UCSD-AML1 (cell line): ENCODE results near the gene ACTR8.

Experiments used
- DNase-seq: peaks from one replicate; lab custom pipeline; 2025; ENCODE audit not compliant: unreplicated experiment; lab: John Stamatoyannopoulos, UW

Gene ACTR8

GRCh38 chr3:53836084-53836872, 45.7 kb downstream of the ACTR8 start:
- DNase-seq = no peak

- DNase-seq = no peak
These were observed 46.7 kb downstream of the ACTR8 start for GRCh38 chr3:53835257-53835656.

GRCh38 chr3:53834429-53835095, 47.4 kb downstream of the ACTR8 start:
- no peak for DNase-seq

GRCh38 chr3:53833700-53834099, 48.3 kb downstream of the ACTR8 start:
- no peak for DNase-seq

- DNase-seq = no peak
These were observed 48.8 kb downstream of the ACTR8 start for GRCh38 chr3:53833053-53833645.

- no peak for DNase-seq
These were observed 51.0 kb downstream of the ACTR8 start for GRCh38 chr3:53830944-53831343.

- DNase-seq = no peak
These were observed 52.3 kb downstream of the ACTR8 start for GRCh38 chr3:53829605-53830004.

- no peak for DNase-seq
These were observed 53.4 kb downstream of the ACTR8 start for GRCh38 chr3:53828581-53828980.

GRCh38 chr3:53826048-53826447, 55.9 kb downstream of the ACTR8 start:
- DNase-seq = no peak

GRCh38 chr3:53824795-53825194, 57.2 kb downstream of the ACTR8 start:
- DNase-seq = no peak

- DNase-seq = no peak
These were observed 57.8 kb downstream of the ACTR8 start for GRCh38 chr3:53823956-53824657.

- no peak for DNase-seq
These were observed 58.7 kb downstream of the ACTR8 start for GRCh38 chr3:53823026-53823955.

GRCh38 chr3:53822331-53822741, 59.6 kb downstream of the ACTR8 start:
- DNase-seq = no peak

GRCh38 chr3:53821631-53822121, 60.3 kb downstream of the ACTR8 start:
- no peak for DNase-seq

- DNase-seq = no peak
These were observed 61.0 kb downstream of the ACTR8 start for GRCh38 chr3:53820756-53821580.

- DNase-seq = no peak
These were observed 61.9 kb downstream of the ACTR8 start for GRCh38 chr3:53820084-53820483.

GRCh38 chr3:53819163-53819868, 62.6 kb downstream of the ACTR8 start:
- no peak for DNase-seq

GRCh38 chr3:53818221-53819162, 63.5 kb downstream of the ACTR8 start:
- DNase-seq = no peak
